ENCODE measurements around the gene SH3BP5. TPM values are rescaled to one million over a fixed set of nuclear protein-coding genes. Genes with fewer than 3 reads are reported as not detected.

Gene SH3BP5
- total RNA-seq, 6 experiments from 2014 or later: 8.9 to 19.2 (median 13.8) TPM

- no peak for DNase-seq
- Histone ChIP-seq H3K27me3 (no peaks in the 10 kb centered on the region), H3K36me3 (peaks cover 0 to 3% (median 0%) of the 10 kb centered on the region in 4 donors), H3K4me3 (no peak overlapping the region), H3K27ac (no peak overlapping the region), H3K4me1 (peaks cover 0 to 4% (median 0%) of the 10 kb centered on the region in 4 donors), H3K9me3 (no peaks in the 10 kb centered on the region)
- intact Hi-C loops (cut with DNase I): loop anchor here in 1 of 2 donors (10.0 kb wide), 1 partner anchor 104 kb away; no protein-coding TSS in a partner anchor
- no peak for TF ChIP-seq POLR2A (IDR thresholded peaks at IDR 0.05)
- TF ChIP-seq CTCF (IDR thresholded peaks at IDR 0.05): no peak
- no peak for ATAC-seq
- 85% methylated on average over 4 of the region's 4 CpGs for WGBS (ENCODE audit: insufficient coverage, low coverage, low lambda C conversion rate, missing lambda C conversion rate)
Observed at GRCh38 chr3:15271030-15271429, 61.4 kb downstream of the SH3BP5 start.

- Histone ChIP-seq H3K36me3 (peaks cover 0 to 3% (median 0%) of the 10 kb centered on the region in 4 donors), H3K4me3 (no peak overlapping the region), H3K27ac (peak overlapping the region in 1 of 3 donors; percentile 21), H3K27me3 (no peaks in the 10 kb centered on the region), H3K9me3 (no peaks in the 10 kb centered on the region), H3K4me1 (peaks cover 0 to 4% (median 0%) of the 10 kb centered on the region in 4 donors)
- TF ChIP-seq CTCF (IDR thresholded peaks at IDR 0.05): no peak
- peak; percentile 32 for TF ChIP-seq POLR2A (IDR thresholded peaks at IDR 0.05)
- ATAC-seq (peak; percentile 50 to 71 (median 62)), DNase-seq (peak; percentile 66 to 80 (median 79))
- intact Hi-C loops (cut with DNase I): loop anchor here in 1 of 2 donors (5.0 to 10.0 kb wide), 2 partner anchors 65 to 108 kb away; partner anchors contain the start of gene CAPN7
- WGBS (ENCODE audit: insufficient coverage, low coverage, low lambda C conversion rate, missing lambda C conversion rate): 75% methylated on average over 7 of the region's 29 CpGs
Observed at GRCh38 chr3:15269091-15269989, 63.0 kb downstream of the SH3BP5 start.

GRCh38 chr3:15268033-15268631, 64.3 kb downstream of the SH3BP5 start:
- ATAC-seq: peak; percentile 83 to 89 (median 88)
- TF ChIP-seq CTCF (IDR thresholded peaks at IDR 0.05) (peak; percentile 93 to 96 (median 96)), POLR2A (IDR thresholded peaks at IDR 0.05) (no peak)
- Histone ChIP-seq H3K27me3 (no peaks in the 10 kb centered on the region), H3K36me3 (peaks cover 0 to 3% (median 0%) of the 10 kb centered on the region in 4 donors), H3K4me1 (peaks cover 0 to 4% (median 0%) of the 10 kb centered on the region in 4 donors), H3K9me3 (no peaks in the 10 kb centered on the region), H3K27ac (no peak overlapping the region), H3K4me3 (no peak overlapping the region)
- 20% methylated on average over 15 of the region's 15 CpGs for WGBS (ENCODE audit: insufficient coverage, low coverage, low lambda C conversion rate, missing lambda C conversion rate)
- intact Hi-C loops (cut with DNase I): loop anchor here in 1 of 2 donors (5.0 to 10.0 kb wide), 2 partner anchors 63 to 109 kb away; partner anchors contain the start of gene CAPN7
- peak; percentile 84 to 85 (median 84) for DNase-seq

GRCh38 chr3:15267502-15267901, 64.9 kb downstream of the SH3BP5 start:
- H3K27ac ChIP-seq: no peak overlapping the region
- no peak for TF ChIP-seq POLR2A (IDR thresholded peaks at IDR 0.05)
- TF ChIP-seq CTCF (IDR thresholded peaks at IDR 0.05): no peak
- H3K4me3 ChIP-seq: no peak overlapping the region
- DNase-seq (no peak), ATAC-seq (no peak)
- WGBS (ENCODE audit: insufficient coverage, low coverage, low lambda C conversion rate, missing lambda C conversion rate): 90% methylated on average over 2 of the region's 3 CpGs
- intact Hi-C loops (cut with DNase I): loop anchor here in 1 of 2 donors (5.0 to 10.0 kb wide), 2 partner anchors 63 to 110 kb away; partner anchors contain the start of gene CAPN7
- H3K4me1 ChIP-seq: peaks cover 0 to 4% (median 0%) of the 10 kb centered on the region in 4 donors
- peaks cover 0 to 3% (median 0%) of the 10 kb centered on the region in 4 donors for H3K36me3 ChIP-seq
- H3K27me3 ChIP-seq: no peaks in the 10 kb centered on the region
- H3K9me3 ChIP-seq: no peaks in the 10 kb centered on the region
